ENCODE measurements around the gene STXBP1.

The STXBP1 gene

GRCh38 chr9:127723444-127723843, 111.4 kb downstream of the STXBP1 start:
- TF ChIP-seq CTCF (conservative IDR thresholded peaks at IDR 0.05; ENCODE audit: low read depth): no peak
- ChIA-PET CTCF (interaction anchor here (5.6 kb wide), 1 partner anchor 11 kb away, joined by 30 read pairs; the partner anchor contains the start of gene TOR2A), POLR2A (ENCODE audit: low non-redundant PET) (no interaction called here)
- DNase-seq (ENCODE audit: low spot score): no peak
- peak overlapping the region; percentile 95 for H3K27ac ChIP-seq

- TF ChIP-seq CTCF (conservative IDR thresholded peaks at IDR 0.05; ENCODE audit: low read depth): no peak
- CTCF ChIA-PET: interaction anchor here (0.6 to 5.6 kb wide), 3 partner anchors 10 to 543 kb away, joined by 3 to 30 read pairs (median 3); partner anchors contain the start of gene TOR2A
- H3K27ac ChIP-seq: peak overlapping the region; percentile 95
- no peak for DNase-seq (ENCODE audit: low spot score)
- POLR2A ChIA-PET (ENCODE audit: low non-redundant PET): interaction anchor here (0.6 kb wide), 1 partner anchor 27 kb away, joined by 5 read pairs; no protein-coding TSS in a partner anchor
Observed at GRCh38 chr9:127724012-127724411, 111.9 kb downstream of the STXBP1 start.

- DNase-seq (ENCODE audit: low spot score): no peak
- no peak for TF ChIP-seq CTCF (conservative IDR thresholded peaks at IDR 0.05; ENCODE audit: low read depth)
- ChIA-PET CTCF (no interaction called here), POLR2A (ENCODE audit: low non-redundant PET) (no interaction called here)
- H3K27ac ChIP-seq: no peak overlapping the region; the same call in 1 of the 2 replicates
Observed at GRCh38 chr9:127726871-127727270, 114.8 kb downstream of the STXBP1 start.

- TF ChIP-seq CTCF (conservative IDR thresholded peaks at IDR 0.05; ENCODE audit: low read depth): no peak
- ChIA-PET POLR2A (ENCODE audit: low non-redundant PET) (interaction anchor here (0.6 kb wide), 1 partner anchor 129 kb away, joined by 3 read pairs; no protein-coding TSS in a partner anchor), CTCF (interaction anchor here (0.5 to 1.3 kb wide), 2 partner anchors 139 to 150 kb away, joined by 3 to 6 read pairs; no protein-coding TSS in a partner anchor)
- DNase-seq (ENCODE audit: low spot score): no peak
- peak overlapping the region; percentile 89; the same call in 1 of the 2 replicates for H3K27ac ChIP-seq
Observed at GRCh38 chr9:127728808-127729207, 116.7 kb downstream of the STXBP1 start.

- DNase-seq (ENCODE audit: low spot score): no peak
- peak overlapping the region; percentile 89 for H3K27ac ChIP-seq
- ChIA-PET POLR2A (ENCODE audit: low non-redundant PET) (no interaction called here), CTCF (interaction anchor here (0.6 to 1.5 kb wide), 4 partner anchors 30 to 140 kb away, joined by 3 to 6 read pairs (median 4); no protein-coding TSS in a partner anchor)
- no peak for TF ChIP-seq CTCF (conservative IDR thresholded peaks at IDR 0.05; ENCODE audit: low read depth)
Observed at GRCh38 chr9:127729522-127730256, 117.6 kb downstream of the STXBP1 start.

- ChIA-PET CTCF (interaction anchor here (0.8 to 1.5 kb wide), 2 partner anchors 140 to 141 kb away, joined by 3 to 5 read pairs; no protein-coding TSS in a partner anchor), POLR2A (ENCODE audit: low non-redundant PET) (no interaction called here)
- H3K27ac ChIP-seq: peak overlapping the region; percentile 89
- DNase-seq (ENCODE audit: low spot score): no peak
- no peak for TF ChIP-seq CTCF (conservative IDR thresholded peaks at IDR 0.05; ENCODE audit: low read depth)
Observed at GRCh38 chr9:127730262-127730661, 118.2 kb downstream of the STXBP1 start.
